Measurements from ENCODE around the gene REN.

The REN gene

DNA sequence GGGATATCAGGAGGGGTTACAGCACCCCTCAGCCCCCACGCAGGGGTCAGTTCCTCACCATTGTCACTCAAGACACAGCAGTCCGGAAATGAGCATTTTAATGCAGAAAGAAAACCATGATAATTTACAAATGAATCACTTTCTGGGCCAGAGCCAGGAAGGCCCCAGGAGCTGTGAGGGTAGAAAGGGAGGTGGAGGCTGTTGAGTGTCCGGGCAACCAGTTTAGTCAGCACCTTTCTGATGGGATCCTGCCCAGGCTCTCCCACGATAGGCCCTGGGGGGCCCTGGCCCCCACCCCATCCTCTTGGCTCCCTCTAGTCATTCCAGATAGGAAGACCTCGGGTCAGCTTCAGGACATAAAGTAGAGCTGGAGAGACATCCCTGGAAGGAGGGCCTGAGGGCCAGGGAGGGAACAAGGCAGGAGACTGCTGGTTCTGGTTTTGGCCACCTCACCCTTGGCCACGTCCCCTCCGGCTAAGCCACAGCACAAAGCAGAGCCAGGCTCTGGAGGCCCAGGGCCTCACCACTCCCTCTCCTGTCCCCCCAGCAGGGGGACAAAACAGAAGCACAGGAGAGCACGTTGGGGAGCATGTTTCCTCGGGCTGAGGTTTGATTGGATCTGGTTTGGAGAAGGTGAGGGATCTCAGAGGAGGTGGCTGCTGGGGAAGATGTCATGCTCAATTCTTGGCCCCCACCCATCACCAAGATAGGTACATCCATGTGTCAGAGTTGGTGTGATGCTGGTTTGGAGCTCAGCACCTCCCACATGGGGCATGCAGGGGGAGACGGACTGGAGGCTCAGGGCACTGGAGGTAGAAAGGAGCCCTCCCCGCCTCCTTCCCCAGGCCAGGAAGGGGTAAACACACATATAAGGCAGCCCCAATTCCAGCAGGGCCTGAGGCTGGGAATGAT lies 34.9 kb downstream of the REN start:
- peak; percentile 66 for DNase-seq (ENCODE audit: low read depth)

DNA sequence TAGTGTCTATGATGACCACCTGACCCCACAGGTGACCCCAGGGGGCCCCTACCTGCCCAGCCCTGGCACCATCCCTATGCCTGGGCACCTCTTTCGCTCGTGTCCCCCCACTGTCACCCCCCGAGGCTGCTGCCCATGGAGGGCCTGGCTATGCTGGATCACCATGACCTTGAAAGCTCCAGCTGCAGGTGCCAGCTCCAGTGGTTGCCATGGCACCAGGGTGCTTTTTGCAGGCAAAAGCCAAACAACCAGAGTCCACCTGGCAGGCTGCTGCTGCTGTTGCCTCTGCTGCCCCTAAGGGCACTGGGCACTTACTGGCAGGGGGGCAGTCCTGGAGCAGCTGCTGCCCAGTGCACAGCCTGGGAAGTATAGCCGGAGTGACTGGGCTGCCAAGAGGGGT lies 36.0 kb downstream of the REN start:
- DNase-seq (ENCODE audit: low read depth), result no peak

DNA sequence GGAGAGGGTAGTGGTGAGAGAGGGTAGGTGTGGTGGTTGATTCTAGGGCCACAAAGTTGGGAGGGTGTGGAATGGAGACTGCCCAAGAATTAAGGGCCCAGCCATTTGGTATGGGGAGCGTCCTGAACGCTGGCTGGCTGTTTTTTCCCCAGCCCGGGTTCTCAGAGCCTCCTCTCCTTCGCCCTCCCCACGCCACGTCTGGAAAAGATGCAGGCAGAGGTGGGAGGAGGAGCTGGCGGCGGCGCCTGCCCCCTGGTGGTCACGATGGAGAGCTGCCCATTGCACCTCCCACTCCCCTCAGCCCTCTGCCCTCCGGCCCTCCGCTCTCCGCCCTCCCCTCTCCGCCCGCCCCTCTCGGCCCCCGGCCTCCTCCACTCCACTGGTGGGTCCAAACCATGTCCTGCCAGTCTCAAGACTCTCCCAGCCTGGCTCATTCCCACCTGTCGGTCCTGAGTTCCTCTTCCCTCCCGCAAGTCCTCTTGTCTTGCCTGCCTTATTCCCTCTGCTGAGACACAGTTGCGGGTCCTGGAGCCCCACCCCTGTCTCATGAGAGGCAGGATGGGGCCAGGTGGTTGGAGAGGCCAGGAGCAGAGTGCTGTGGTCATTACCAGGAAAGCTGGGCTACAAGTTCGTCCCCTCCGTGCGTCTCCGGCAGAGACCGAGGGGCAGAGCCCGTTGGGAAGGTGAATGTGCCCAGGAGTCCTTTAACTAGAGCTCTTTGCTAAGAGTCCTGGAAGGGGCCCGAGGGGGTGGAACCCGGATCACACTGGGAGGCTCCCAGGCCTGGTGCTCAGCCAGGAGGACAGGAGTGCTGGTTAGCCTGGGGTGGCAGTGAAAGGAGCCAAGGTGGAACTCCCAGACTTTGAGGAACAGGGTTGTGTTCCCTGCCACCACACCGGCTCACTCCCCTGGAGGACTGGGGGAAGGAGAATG lies 36.9 kb downstream of the REN start:
- DNase-seq (ENCODE audit: low read depth), result no peak

DNA sequence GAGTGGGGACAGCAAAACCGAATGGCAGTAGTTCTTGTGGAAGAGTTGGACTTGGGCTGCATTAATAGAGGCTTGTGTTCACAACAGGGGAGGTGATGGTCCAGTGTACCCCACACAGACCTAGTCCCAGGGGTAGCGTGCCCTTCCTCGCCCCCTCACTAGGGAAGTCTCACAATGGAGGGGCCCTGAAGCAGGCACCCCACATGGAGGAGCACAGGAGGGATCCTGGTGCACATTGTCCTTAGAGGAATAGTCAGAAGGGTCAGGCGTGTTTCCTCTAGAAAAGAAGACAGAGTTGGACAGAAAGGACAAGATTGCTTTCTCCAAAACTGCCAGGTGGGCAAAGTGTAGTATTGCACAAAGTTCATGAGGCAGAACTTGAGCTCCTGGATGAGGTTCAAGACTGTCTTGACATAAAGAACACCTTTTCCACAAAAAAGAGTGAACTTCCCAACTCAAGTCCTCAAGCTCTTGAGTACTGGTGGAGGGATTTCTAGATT lies 37.6 kb downstream of the REN start:
- DNase-seq (ENCODE audit: low read depth), result no peak

DNA sequence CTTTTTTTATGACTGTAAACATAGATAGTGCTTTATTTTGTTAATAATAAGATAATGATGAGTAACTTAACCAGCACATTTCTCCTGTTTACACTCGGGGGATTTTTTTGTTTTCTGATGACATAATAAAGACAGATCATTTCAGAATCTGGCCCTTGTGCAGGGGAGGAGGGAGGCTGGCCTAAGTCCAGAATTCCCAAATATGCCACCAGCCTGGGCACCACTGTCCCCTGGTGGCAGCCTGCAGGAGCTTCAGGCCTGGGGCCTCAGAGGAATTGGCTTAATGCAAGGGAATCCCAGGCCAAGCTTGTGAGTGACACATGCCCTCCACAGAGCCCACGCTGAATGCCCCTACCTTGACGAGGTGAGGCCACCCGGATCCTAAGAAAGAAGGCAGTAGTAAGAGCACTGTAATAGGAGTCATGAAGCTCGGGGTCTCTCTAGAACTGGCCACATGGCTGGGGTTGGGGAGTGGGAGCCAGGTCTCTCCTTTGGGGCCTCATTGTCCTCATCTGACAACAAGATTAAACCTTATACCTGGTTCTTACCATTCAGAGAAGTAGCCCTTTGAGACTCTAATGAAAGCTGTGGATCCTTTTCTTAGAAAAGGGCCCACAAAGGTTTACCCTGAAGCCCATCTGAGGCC lies 38.4 kb downstream of the REN start:
- DNase-seq (ENCODE audit: low read depth), result peak; percentile 45

DNA sequence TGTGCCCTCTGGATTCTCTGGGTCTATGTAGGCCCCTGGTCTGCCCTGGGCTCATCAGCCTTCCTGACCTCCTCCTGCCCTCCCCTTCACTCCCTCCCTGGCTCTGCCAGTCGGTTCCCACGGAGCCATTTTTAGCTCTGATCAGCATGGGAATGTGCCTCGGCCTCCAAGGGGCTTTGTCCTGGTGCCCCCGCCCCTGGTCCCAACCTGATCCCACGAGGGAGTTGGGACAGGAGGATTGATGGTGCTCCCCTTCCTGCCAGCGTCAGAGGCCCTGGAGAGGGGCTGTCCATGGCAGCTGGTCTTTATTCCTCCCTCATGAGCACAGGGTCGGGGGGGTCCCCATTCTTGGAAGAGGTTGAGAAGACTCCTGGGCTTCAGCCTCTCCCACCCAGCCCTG lies 39.2 kb downstream of the REN start:
- no peak for DNase-seq (ENCODE audit: low read depth)

DNA sequence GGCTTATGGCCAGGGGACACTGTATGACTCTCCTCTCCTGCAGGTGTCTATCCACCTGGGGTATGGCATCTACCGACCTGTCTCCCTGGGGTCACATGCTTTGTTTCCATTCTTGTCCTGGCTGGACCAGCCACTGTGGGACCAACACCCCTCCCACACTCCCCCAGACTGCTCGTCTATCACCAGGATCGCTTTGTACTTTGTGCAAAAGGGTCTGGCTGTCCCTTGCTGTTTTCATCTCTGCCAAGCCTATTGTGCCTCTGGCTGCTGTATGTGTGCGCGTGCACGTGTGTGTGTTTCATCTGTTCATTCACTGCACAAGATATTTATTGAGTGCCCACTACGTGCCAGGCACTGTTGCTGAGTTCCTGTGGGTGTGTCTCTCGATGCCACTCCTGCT lies 39.8 kb downstream of the REN start:
- DNase-seq (ENCODE audit: low read depth), result no peak

DNA sequence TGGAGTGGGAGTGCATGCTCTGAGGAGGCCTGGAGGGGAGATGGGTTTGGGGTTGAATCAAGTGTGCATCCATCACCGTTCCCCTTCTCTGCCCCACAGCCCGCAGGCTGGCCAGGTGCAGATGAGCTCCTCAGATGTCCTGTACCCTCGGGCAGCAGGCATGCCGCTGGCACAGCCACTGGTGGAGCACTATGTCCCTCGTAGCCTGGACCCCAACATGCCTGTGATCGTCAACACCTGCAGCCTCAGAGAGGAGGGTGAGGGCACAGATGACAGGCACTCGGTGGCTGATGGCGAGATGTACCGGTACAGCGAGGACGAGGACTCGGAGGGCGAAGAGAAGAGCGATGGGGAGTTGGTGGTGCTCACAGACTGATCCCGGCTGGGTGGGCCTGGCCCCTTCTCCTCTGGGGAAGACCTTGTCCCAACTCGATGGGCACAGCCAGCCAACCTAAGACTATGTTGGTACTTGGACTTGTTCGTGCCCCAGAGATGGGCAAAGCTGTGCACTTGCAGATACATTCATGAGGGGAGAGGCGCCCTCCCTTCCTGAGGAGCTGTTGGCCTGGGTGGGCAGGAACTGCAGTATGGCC lies 40.3 kb downstream of the REN start:
- DNase-seq (ENCODE audit: low read depth), result no peak

DNA sequence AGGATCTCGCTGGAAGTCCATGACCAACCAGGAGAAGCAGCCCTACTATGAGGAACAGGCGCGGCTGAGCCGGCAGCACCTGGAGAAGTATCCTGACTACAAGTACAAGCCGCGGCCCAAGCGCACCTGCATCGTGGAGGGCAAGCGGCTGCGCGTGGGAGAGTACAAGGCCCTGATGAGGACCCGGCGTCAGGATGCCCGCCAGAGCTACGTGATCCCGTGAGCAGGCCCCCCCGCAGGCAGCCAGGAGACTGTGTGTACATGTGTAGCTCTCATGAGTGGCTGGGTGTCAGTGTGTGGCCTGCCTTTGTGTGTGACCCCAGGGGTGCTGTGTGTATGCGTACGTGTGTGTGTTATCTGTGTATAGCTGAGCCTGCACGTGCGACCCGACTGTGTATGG lies 41.5 kb downstream of the REN start:
- DNase-seq (ENCODE audit: low read depth), result no peak

DNA sequence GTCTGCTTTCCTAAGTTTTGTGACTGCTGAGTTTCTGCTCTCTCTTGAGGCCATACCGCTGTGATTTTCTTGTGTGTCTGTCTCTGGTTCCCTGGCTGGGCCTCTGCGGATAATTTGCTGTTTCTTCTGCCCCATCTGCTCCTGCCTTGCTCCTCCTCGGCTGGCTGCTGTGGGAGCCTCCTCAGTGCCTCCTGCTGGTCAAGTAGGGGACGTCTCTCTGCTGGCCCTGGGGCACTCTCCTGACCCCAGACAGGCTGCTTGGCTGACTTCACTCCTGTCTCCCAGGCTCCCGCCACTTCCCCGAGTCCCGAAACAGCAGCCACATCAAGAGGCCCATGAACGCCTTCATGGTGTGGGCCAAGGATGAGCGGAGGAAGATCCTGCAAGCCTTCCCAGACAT lies 42.8 kb downstream of the REN start:
- DNase-seq (ENCODE audit: low read depth), result no peak

DNA sequence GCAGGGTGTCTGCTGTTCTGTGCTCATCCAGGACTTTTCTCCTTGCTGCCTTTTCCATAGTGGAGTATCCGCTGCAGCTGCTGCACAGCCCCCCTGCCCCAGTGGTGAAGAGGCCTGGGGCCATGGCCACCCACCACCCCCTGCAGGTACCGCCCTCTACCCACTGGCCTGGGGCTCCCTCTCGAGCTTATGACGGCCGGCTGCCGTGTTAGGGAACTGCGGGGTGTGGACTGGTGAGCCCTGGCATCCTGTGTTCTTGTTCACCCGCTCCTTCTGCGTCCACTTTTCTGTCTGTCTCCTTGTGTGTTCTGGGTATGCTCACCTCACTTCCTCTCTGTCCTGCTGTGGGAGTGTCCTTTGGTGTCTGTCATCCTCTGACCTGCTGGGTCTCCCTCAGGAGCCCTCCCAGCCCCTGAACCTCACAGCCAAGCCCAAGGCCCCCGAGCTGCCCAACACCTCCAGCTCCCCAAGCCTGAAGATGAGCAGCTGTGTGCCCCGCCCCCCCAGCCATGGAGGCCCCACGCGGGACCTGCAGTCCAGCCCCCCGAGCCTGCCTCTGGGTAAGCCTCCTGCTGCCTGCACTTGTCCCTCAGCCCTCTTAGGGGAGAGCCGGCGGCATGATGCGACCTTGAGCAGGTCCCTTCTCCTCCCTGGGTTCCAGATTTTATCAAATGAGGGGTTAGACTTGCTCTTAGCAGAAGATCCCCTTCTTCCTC lies 44.1 kb downstream of the REN start:
- no peak for DNase-seq (ENCODE audit: low read depth)

DNA sequence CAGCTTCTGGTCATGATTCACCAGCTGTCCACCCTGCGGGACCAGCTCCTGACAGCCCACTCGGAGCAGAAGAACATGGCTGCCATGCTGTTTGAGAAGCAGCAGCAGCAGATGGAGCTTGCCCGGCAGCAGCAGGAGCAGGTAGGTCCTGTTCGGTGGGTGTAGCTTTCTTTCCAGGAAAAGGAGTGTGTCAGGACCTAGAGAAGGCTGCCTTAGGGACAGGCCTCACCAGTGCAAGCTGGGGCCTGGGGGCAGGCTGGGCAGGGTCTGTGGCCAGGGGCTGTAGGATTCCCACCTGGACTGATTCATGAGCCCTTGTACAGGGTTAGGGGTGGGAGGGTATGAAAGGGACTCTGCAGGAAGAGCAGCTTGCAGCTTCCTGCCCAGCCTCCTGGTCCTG lies 49.6 kb downstream of the REN start:
- DNase-seq (ENCODE audit: low read depth), result no peak

DNA sequence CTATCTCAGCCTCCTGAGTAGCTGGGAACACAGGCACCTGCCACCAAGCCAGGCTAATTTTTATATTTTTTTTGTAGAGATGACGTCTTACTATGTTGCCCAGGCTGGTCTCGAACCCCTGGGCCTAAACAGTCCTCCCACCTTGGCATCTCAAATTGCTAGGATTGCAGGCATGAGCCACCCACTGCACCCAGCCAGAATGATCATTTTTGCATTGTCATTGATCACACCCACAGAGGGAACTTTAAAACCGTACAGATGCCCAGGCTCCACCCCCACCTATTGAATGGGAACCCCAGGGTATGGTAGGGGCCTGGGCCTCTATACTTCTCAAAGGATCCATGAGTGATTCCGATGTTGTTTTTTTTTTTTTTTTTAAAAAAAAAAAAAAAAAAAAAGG lies 51.0 kb downstream of the REN start:
- DNase-seq (ENCODE audit: low read depth), result no peak

DNA sequence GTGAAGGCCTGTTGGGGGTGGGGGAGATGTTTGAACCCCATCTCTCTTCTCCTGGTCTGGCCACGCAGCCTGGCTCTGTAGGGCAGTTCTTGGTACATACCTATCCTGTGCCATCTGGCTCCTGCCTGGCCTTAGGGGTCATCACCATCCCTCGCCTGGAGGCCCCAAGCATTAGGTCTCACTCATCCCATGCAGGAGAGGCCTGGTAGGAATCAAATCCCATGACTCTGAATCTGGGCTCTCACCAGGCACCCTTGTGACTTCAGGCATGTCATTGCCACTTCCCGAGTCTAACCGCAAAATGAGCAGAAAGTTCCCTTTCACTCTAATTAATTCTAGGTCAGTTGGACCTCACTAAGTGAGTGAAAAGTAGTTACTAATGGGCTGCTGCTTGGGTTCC lies 51.5 kb downstream of the REN start:
- no peak for DNase-seq (ENCODE audit: low read depth)

DNA sequence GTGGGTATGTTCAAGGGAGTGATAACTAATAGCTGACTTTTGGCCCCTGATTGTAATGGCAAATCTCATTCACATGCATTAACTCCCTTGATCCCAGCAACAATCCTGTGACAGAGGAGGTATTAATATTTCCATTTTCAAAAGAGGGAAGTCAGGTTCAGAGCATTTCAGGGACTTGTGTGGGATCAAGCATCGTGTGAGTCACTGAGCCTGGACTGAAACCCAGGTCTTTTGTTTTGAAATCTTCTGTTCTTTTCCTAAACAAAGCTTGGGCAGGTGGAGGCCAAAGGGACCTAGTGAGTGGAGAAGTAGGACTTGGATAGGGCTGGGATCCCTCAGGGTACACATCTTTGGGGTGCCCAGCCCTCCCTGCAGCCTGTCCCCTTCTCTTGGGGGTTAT lies 52.2 kb downstream of the REN start:
- no peak for DNase-seq (ENCODE audit: low read depth)

DNA sequence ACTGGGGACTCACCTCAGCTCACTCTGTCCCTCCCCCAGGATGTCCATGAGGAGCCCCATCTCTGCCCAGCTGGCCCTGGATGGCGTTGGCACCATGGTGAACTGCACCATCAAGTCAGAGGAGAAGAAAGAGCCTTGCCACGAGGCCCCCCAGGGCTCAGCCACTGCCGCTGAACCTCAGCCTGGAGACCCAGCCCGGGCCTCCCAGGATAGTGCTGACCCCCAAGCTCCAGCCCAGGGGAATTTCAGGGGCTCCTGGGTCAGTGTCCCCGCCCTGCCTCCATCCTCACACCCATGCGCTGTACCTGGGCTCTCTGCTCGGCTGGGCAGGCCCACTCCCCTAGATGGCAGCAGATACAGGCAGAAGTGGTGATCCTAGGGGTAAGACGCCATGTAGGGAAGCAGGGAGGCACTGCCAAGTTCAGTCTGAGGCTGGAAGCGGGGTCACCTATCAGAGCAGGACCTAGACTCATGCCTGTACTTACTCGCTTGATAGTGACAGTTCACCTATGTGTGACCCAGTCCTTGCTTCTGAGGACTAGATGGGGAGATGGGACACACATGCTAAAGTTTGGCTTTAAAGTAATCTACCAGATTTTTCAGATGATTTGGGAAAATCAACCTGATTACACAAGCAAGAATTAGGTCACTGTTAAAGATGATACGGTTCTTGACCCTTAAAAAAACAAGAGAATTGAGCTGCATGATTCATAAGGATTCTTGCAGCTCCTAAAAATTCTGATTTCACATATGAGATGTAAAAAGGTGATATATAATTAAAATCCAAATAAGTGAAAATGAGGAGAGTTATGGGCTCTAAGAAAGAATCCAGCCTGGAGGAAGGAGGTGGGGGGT lies 53.0 kb downstream of the REN start:
- no peak for DNase-seq (ENCODE audit: low read depth)

DNA sequence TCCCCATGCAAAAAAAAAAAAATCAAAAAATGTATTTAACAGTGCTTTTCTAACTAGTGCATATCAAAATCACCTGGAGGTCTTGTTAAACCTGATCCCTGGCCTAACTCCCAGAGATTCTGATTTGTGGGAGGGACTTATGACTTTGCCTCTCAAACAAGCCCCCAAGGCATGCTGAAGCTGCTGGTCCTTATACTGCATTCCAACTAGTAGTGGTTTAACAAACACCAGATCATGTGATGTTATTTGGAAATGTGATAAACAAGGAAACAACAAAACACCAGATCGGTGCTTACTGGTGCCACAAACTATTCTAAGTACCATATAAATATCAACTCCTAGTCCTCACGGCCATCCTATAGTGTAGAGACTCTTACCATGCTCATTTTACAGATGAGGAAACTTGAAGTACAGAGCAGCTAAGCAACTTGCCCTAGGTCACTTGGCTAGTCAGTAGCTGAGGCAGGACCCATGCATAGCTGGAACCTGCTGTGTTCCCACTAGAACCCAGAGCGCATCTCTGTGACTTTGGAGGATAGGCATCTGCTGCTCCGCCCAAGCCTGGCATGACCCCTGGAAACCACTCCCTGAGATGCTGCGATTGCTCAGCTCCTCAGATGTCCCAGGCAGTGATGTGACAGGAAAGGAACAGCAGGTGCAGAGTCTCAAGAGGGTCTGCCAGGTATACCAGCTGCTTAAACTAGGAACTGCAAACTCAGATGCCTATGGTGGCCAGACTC lies 55.1 kb downstream of the REN start:
- no peak for DNase-seq (ENCODE audit: low read depth)

DNA sequence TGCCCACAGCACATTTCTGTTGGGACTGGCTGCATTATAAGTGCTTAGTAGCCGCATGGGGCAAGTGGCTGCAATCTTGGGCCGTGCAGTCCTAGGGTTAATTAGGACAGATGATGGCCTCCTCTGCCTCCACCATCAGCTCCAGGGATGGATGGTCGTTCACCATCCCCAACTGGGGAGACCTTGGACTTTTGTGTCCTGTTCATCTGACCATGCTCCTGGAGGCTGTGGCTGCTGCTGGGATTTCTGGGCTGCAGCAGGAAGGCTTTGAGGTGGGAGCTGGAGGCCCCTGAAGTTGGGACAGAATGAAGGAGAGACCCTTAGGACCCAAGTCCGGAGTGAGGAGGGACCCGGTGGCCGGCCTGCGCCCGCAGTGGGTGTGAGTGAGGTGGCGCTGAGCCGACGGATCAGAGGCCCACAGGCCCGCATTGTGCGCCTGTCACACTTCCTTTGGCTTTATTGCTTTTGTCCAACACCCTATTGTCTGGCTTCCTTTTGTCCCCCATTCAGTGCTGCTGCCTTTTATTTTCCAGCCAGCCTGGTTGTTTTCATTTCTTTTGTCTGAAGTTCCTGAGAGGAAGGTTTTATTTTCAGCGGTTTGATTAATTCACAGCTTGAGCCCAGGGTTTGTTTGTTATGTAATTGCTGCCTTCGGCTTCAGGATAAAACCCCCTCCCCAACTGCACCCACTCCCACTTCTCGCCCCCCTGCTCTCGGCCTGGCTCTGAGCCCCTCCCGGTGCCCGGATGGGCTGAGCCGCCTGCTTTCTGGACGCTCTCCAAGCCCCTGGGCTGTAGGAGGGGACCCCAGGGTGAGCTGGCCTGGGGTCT lies 57.6 kb downstream of the REN start:
- DNase-seq (ENCODE audit: low read depth), result no peak

DNA sequence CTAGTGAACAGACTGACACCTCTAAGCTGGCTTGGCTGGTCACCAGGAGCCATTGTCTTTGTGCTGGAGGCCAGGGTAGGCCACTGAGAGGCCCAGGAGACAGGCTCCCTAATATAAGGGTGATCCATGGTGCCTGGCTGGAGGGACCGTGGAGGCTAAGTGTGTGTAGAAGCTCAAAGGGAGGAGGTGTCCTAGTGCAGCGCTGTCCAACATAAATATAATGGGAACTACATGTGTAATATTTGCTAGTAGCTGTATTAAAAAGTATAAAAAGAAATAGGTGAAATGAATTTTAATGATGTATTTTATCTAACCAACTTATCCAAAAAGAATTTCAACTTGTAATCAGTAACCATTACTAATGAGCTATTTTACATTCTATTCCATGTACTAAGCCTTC lies 58.2 kb downstream of the REN start:
- DNase-seq (ENCODE audit: low read depth), result no peak
